Panc1 (cell line): ENCODE measurements around the gene CASQ1.

Source experiments
- POLR2AphosphoS5 ChIP-seq: IDR thresholded peaks from 2 replicates; pipeline ENCODE4 v1.6.1; 2012; ENCODE audit warnings: mild to moderate bottlenecking, low read depth, low read length, moderate library complexity
- SIN3A ChIP-seq: IDR thresholded peaks from 2 replicates; pipeline ENCODE4 v1.6.1; 2012; ENCODE audit warnings: low read depth, mild to moderate bottlenecking, low read length, moderate library complexity, borderline replicate concordance; ENCODE audit not compliant: insufficient read depth
- TCF7L2 ChIP-seq: IDR thresholded peaks from 2 replicates; pipeline ENCODE4 v1.6.1; 2011; ENCODE audit warnings: mild to moderate bottlenecking, low read depth, low read length, inconsistent platforms
- TF ChIP-seq, protein P1 (sequence below): fragments of 450-650 bp; IDR thresholded peaks from 2 replicates; pipeline ENCODE4 v1.5.1; 2017; ENCODE audit warnings: mild to moderate bottlenecking
- TF ChIP-seq, protein P2 (sequence below), 2 experiments: IDR thresholded peaks; 2 replicates each; pipeline ENCODE4 v1.6.1; 2011 to 2012; ENCODE audit warnings: low read depth in 2 of 2, control low read depth in 1 of 2, low read length in 1 of 2, mild to moderate bottlenecking in 1 of 2, moderate library complexity in 1 of 2; ENCODE audit not compliant: insufficient read depth in 1 of 2

DNA sequence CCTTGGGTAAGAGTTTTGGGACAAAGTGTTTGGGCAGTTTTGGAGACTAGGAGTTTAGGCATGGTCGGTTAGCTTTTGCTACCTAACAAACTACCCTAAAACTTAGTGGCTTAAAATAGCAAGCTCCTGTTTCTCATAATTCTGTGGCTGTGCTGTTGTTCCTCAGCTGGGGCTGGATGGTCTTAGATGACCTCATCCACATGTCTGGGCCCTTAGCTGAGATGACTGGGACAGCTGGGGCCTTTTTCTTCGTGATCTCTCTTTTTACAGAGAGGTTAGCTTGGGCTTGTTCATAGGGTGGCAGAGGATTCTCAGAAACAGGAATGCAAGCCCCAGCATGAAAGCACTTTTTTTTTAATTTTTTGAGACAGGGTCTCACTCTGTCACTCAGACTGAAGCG is 32.3 kb upstream of the CASQ1 start:
- TF ChIP-seq, protein P1, sequence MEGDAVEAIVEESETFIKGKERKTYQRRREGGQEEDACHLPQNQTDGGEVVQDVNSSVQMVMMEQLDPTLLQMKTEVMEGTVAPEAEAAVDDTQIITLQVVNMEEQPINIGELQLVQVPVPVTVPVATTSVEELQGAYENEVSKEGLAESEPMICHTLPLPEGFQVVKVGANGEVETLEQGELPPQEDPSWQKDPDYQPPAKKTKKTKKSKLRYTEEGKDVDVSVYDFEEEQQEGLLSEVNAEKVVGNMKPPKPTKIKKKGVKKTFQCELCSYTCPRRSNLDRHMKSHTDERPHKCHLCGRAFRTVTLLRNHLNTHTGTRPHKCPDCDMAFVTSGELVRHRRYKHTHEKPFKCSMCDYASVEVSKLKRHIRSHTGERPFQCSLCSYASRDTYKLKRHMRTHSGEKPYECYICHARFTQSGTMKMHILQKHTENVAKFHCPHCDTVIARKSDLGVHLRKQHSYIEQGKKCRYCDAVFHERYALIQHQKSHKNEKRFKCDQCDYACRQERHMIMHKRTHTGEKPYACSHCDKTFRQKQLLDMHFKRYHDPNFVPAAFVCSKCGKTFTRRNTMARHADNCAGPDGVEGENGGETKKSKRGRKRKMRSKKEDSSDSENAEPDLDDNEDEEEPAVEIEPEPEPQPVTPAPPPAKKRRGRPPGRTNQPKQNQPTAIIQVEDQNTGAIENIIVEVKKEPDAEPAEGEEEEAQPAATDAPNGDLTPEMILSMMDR: no peak
- no peak for TF ChIP-seq POLR2AphosphoS5
- TF ChIP-seq, protein P2, sequence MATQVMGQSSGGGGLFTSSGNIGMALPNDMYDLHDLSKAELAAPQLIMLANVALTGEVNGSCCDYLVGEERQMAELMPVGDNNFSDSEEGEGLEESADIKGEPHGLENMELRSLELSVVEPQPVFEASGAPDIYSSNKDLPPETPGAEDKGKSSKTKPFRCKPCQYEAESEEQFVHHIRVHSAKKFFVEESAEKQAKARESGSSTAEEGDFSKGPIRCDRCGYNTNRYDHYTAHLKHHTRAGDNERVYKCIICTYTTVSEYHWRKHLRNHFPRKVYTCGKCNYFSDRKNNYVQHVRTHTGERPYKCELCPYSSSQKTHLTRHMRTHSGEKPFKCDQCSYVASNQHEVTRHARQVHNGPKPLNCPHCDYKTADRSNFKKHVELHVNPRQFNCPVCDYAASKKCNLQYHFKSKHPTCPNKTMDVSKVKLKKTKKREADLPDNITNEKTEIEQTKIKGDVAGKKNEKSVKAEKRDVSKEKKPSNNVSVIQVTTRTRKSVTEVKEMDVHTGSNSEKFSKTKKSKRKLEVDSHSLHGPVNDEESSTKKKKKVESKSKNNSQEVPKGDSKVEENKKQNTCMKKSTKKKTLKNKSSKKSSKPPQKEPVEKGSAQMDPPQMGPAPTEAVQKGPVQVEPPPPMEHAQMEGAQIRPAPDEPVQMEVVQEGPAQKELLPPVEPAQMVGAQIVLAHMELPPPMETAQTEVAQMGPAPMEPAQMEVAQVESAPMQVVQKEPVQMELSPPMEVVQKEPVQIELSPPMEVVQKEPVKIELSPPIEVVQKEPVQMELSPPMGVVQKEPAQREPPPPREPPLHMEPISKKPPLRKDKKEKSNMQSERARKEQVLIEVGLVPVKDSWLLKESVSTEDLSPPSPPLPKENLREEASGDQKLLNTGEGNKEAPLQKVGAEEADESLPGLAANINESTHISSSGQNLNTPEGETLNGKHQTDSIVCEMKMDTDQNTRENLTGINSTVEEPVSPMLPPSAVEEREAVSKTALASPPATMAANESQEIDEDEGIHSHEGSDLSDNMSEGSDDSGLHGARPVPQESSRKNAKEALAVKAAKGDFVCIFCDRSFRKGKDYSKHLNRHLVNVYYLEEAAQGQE (IDR thresholded peaks at IDR 0.05; ENCODE audit: insufficient read depth in 1 of 2, low read depth in 2 of 2, low read length in 1 of 2): no peak
- TF ChIP-seq SIN3A: no peak
- no peak for TF ChIP-seq TCF7L2
